ENCODE measurements around the gene HOXA11. TPM values are rescaled to one million over a fixed set of nuclear protein-coding genes. Genes with fewer than 3 reads are reported as not detected.

HOXA11 gene
- total RNA-seq, 4 donors from 2014 or later, result 5.1 to 7.9 (median 6.4) TPM

DNA sequence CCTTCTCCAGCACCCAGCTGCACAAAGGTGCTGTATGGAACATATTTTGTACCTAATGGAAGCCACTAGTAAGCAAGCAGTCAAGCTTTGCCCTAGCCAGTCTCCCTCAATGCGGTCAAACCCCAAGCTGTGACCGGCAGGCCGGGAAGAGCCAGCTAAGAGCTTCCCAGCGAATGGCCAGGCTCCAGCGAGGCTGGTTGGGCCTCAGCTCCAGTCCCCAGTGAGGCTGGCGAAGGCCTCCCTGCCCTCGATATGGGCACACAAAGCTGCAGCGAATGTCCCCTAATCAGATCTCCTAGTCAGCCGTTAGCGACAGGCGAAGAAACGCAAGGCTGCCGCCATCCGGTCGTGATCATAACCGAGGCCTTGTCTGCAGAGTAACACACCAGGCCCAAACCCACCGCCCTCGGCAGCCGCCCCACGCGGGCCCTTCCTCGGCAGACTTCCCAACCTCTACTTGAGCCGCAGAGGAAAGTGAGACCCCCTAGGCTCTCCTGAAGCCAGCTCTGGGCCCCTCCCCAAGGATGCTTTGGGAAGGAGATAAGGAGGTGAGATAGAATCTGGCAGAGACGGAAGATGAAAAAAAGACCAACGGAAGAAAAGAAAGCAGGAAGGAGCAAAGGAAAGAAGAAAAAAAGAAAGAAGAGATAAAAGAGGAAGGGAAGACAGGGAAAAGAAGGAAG is 16.6 kb downstream of the HOXA11 start:
- intact Hi-C loops (cut with DNase I; ENCODE audit: low total_unique reads) (loop anchor here (5.0 to 10.0 kb wide), 2 partner anchors 36 to 1404 kb away; partner anchors contain the start of gene HOXA4), in situ Hi-C loops (cut with MboI; ENCODE audit: low sequenced_read_pairs in 4 of 4) (loop anchor here in 2 of 4 donors (5.0 to 25.0 kb wide), 3 partner anchors 956 to 1311 kb away; partner anchors contain the start of genes CBX3 (in 1 of the 2) and HNRNPA2B1 (in 1 of the 2))
- TF ChIP-seq, protein P1, sequence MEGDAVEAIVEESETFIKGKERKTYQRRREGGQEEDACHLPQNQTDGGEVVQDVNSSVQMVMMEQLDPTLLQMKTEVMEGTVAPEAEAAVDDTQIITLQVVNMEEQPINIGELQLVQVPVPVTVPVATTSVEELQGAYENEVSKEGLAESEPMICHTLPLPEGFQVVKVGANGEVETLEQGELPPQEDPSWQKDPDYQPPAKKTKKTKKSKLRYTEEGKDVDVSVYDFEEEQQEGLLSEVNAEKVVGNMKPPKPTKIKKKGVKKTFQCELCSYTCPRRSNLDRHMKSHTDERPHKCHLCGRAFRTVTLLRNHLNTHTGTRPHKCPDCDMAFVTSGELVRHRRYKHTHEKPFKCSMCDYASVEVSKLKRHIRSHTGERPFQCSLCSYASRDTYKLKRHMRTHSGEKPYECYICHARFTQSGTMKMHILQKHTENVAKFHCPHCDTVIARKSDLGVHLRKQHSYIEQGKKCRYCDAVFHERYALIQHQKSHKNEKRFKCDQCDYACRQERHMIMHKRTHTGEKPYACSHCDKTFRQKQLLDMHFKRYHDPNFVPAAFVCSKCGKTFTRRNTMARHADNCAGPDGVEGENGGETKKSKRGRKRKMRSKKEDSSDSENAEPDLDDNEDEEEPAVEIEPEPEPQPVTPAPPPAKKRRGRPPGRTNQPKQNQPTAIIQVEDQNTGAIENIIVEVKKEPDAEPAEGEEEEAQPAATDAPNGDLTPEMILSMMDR (IDR thresholded peaks at IDR 0.05 in 4 of 5, conservative IDR thresholded peaks at IDR 0.05 in 1 of 5), result peak in 1 of 5 experiments; percentile 28
- TF ChIP-seq POLR2A (IDR thresholded peaks at IDR 0.05), result no peak
- peak overlapping the region; percentile 90 to 99 (median 95) for H3K27ac ChIP-seq
- peaks cover 7 to 47% of the 10 kb centered on the region in 2 donors for H3K4me1 ChIP-seq
- H3K27me3 ChIP-seq, result no peaks in the 10 kb centered on the region
- no peaks in the 10 kb centered on the region for H3K9me3 ChIP-seq
- DNase-seq (peak in 1 of 2 donors; percentile 80), ATAC-seq (peak; percentile 22 to 32)
- H3K4me3 ChIP-seq, result peak overlapping the region; percentile 62 to 88 (median 77)
- H3K36me3 ChIP-seq, result no peaks in the 10 kb centered on the region

DNA sequence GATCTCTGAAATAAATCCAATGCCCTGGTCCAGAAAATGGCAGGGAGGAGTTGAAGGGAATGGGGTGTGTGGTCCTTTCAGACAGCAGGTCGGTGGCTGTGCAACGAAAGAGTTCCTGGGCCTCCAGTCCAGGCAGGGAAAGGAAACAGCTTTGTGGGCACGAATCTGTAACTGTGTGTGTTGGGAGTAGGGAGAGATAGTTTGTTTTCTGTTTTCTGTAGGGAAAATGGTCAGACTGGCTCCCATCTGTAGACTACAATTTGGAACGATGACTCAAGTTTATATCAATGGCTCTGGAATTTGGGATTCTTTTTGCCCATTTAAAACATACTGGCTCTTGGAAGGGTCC is 17.1 kb downstream of the HOXA11 start:
- Histone ChIP-seq H3K4me3 (peak overlapping the region; percentile 62 to 88 (median 77)), H3K36me3 (no peaks in the 10 kb centered on the region), H3K27me3 (no peaks in the 10 kb centered on the region), H3K27ac (peak overlapping the region; percentile 90 to 99 (median 95)), H3K4me1 (peaks cover 9 to 51% of the 10 kb centered on the region in 2 donors), H3K9me3 (no peaks in the 10 kb centered on the region)
- DNase-seq, result peak in 1 of 2 donors; percentile 17
- no peak for TF ChIP-seq POLR2A (IDR thresholded peaks at IDR 0.05)
- TF ChIP-seq, protein P1 (IDR thresholded peaks at IDR 0.05 in 4 of 5, conservative IDR thresholded peaks at IDR 0.05 in 1 of 5), result no peak
- intact Hi-C loops (cut with DNase I; ENCODE audit: low total_unique reads), result loop anchor here (5.0 to 10.0 kb wide), 2 partner anchors 36 to 1403 kb away; partner anchors contain the start of gene HOXA4
- no peak for ATAC-seq
- in situ Hi-C loops (cut with MboI; ENCODE audit: low sequenced_read_pairs in 4 of 4), result loop anchor here in 2 of 4 donors (5.0 to 25.0 kb wide), 3 partner anchors 956 to 1311 kb away; partner anchors contain the start of genes CBX3 (in 1 of the 2) and HNRNPA2B1 (in 1 of the 2)

DNA sequence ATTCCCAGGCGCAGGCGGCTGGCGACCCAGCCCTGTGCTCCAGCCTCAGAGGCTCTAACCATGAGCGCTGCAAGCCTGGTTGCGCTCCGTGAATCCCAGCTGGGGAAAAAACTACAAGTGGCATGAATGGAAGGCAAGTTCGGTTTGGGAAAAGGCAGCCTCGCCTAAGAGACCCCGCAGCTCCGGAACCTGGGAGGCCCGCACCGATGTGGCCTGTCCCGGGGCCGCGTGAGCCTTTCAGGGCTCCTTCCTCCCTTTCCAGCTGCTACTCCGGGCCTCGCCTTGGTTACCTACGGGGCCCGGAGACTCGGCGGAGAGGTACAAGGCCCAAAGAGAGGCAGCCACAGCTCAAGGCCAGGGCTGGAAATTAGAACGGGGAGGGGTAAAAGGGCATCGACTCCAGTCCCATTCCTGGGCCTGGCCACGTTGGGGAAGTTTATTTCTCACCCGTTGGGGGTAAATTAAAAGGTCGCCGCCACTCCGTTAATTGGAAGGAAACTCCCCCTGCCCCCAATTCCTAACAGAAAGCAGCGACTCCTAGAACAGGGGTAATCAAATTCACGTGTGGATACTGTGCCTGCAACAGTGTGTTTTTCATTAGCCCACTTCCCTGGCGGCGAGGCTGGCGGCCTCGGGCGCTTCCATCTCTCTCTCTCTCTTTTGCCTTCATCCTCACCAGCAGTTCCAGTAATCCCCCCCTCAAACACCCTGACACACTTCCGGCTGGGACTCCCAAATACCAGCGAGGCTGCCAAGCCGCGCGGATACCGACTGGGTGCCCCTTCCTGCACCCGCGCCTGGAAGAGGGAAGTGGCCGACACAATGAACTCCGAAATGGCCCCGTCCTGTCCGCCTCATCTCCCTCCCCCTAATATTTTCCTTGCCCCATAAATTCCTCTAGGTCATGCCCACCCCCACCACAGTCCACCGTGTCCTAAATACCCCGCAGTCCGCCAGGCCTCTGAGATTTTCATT is 18.2 kb downstream of the HOXA11 start:
- in situ Hi-C loops (cut with MboI; ENCODE audit: low sequenced_read_pairs in 4 of 4) (loop anchor here in 2 of 4 donors (5.0 to 25.0 kb wide), 3 partner anchors 955 to 1310 kb away; partner anchors contain the start of genes CBX3 (in 1 of the 2) and HNRNPA2B1 (in 1 of the 2)), intact Hi-C loops (cut with DNase I; ENCODE audit: low total_unique reads) (loop anchor here (5.0 to 10.0 kb wide), 2 partner anchors 35 to 1402 kb away; partner anchors contain the start of gene HOXA4)
- TF ChIP-seq, protein P1 (IDR thresholded peaks at IDR 0.05 in 4 of 5, conservative IDR thresholded peaks at IDR 0.05 in 1 of 5), result no peak
- TF ChIP-seq POLR2A (IDR thresholded peaks at IDR 0.05), result peak in 1 of 2 donors; percentile 27
- H3K9me3 ChIP-seq, result no peaks in the 10 kb centered on the region
- peak overlapping the region; percentile 62 to 88 (median 77) for H3K4me3 ChIP-seq
- ATAC-seq, result no peak
- DNase-seq, result peak in 1 of 2 donors; percentile 49
- peaks cover 12 to 55% of the 10 kb centered on the region in 2 donors for H3K4me1 ChIP-seq
- no peaks in the 10 kb centered on the region for H3K27me3 ChIP-seq
- no peaks in the 10 kb centered on the region for H3K36me3 ChIP-seq
- H3K27ac ChIP-seq, result peak overlapping the region; percentile 90 to 99 (median 95)

DNA sequence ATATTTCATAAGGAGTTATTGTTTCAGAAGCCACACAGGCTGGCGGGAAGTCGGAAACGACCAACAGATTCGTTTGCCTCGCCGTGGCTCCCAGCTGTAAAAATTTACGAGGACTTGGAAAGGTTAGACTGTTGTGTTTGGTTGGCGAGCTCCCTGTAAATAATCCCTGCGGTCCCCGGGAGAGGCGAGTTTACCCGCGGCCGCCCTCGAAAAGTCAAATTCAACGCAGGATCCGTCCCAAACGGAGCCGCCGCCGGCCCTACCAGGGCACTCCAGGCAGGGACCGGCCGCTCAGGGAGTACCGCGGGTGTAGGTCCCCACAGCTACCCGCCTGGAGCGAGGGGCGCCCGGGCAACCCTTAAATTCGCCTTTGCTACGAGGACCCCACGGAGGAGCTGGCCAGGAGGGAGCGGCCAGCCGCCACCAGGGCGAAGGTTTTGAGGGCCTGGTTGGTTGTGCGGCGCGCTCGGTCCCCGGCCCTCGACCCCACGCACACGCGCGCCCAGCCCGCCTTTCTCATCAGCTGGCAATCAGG is 19.0 kb downstream of the HOXA11 start:
- peak overlapping the region; percentile 90 to 99 (median 95) for H3K27ac ChIP-seq
- no peaks in the 10 kb centered on the region for H3K27me3 ChIP-seq
- no peaks in the 10 kb centered on the region for H3K9me3 ChIP-seq
- peak in 1 of 2 donors; percentile 65 for DNase-seq
- ATAC-seq, result peak; percentile 5 to 6
- peak overlapping the region; percentile 62 to 88 (median 77) for H3K4me3 ChIP-seq
- peaks cover 12 to 54% of the 10 kb centered on the region in 2 donors for H3K4me1 ChIP-seq
- intact Hi-C loops (cut with DNase I; ENCODE audit: low total_unique reads), result loop anchor here (1.0 to 10.0 kb wide), 5 partner anchors 10 to 1401 kb away; partner anchors contain the start of genes CBX3, HNRNPA2B1, HOXA4 and HOXA7
- no peak for TF ChIP-seq POLR2A (IDR thresholded peaks at IDR 0.05)
- TF ChIP-seq, protein P1 (IDR thresholded peaks at IDR 0.05 in 4 of 5, conservative IDR thresholded peaks at IDR 0.05 in 1 of 5), result no peak
- in situ Hi-C loops (cut with MboI; ENCODE audit: low sequenced_read_pairs in 4 of 4), result loop anchor here in 2 of 4 donors (5.0 to 25.0 kb wide), 3 partner anchors 954 to 1309 kb away; partner anchors contain the start of genes CBX3 (in 1 of the 2) and HNRNPA2B1 (in 1 of the 2)
- no peaks in the 10 kb centered on the region for H3K36me3 ChIP-seq

Data from gastrocnemius medialis (tissue), 4 donors.